ENCODE results near the gene OTUB2. TPM values are rescaled to one million over a fixed set of nuclear protein-coding genes. Genes with fewer than 3 reads are reported as not detected.
"Not testable (repeated sequence)": the region's sequence is repeated elsewhere in the genome, so short reads cannot be mapped to it uniquely, and the experiment has no call there.

OTUB2 gene
- total RNA-seq, 1 donor from 2014 or later, result 1.7 TPM

GRCh38 chr14:94059998-94060397, 33.9 kb downstream of the OTUB2 start:
- intact Hi-C loops (cut with DNase I), result no loop called here
- H3K4me3 ChIP-seq, result no peak overlapping the region
- H3K27ac ChIP-seq, result no peak overlapping the region
- H3K27me3 ChIP-seq, result no peaks in the 10 kb centered on the region
- TF ChIP-seq POLR2A (IDR thresholded peaks at IDR 0.05) (no peak), POLR2AphosphoS5 (IDR thresholded peaks at IDR 0.05; ENCODE audit: insufficient read depth in 1 of 2, low read depth in 1 of 2) (no peak), CTCF (IDR thresholded peaks at IDR 0.05) (no peak)
- DNase-seq (ENCODE audit: extremely low spot score in 2 of 2), result peak in 1 of 2 donors; percentile 64
- peaks cover 0 to 71% of the 10 kb centered on the region in 2 donors for H3K36me3 ChIP-seq
- H3K4me1 ChIP-seq, result peaks cover 25% of the 10 kb centered on the region
- no peaks in the 10 kb centered on the region for H3K9me3 ChIP-seq

GRCh38 chr14:94062344-94062940, 36.3 kb downstream of the OTUB2 start:
- Histone ChIP-seq H3K36me3 (peaks cover 0 to 47% of the 10 kb centered on the region in 2 donors), H3K27ac (no peak overlapping the region), H3K9me3 (no peaks in the 10 kb centered on the region), H3K4me1 (peaks cover 49% of the 10 kb centered on the region), H3K27me3 (no peaks in the 10 kb centered on the region), H3K4me3 (no peak overlapping the region)
- no peak for TF ChIP-seq POLR2A (IDR thresholded peaks at IDR 0.05)
- no peak for TF ChIP-seq CTCF (IDR thresholded peaks at IDR 0.05)
- TF ChIP-seq POLR2AphosphoS5 (IDR thresholded peaks at IDR 0.05; ENCODE audit: insufficient read depth in 1 of 2, low read depth in 1 of 2), result no peak
- intact Hi-C loops (cut with DNase I), result no loop called here
- DNase-seq (ENCODE audit: extremely low spot score in 2 of 2), result no peak

GRCh38 chr14:94066089-94066676, 40.0 kb downstream of the OTUB2 start:
- no peak for DNase-seq (ENCODE audit: extremely low spot score in 2 of 2)
- Histone ChIP-seq H3K4me3 (no peak overlapping the region), H3K36me3 (peaks cover 0 to 13% of the 10 kb centered on the region in 2 donors), H3K4me1 (peaks cover 53% of the 10 kb centered on the region), H3K9me3 (no peaks in the 10 kb centered on the region), H3K27me3 (no peaks in the 10 kb centered on the region), H3K27ac (peak overlapping the region; percentile 16)
- TF ChIP-seq CTCF (IDR thresholded peaks at IDR 0.05) (no peak), POLR2A (IDR thresholded peaks at IDR 0.05) (no peak), POLR2AphosphoS5 (IDR thresholded peaks at IDR 0.05; ENCODE audit: insufficient read depth in 1 of 2, low read depth in 1 of 2) (no peak)
- intact Hi-C loops (cut with DNase I), result no loop called here

- H3K9me3 ChIP-seq; DNase-seq (ENCODE audit: extremely low spot score in 2 of 2); H3K4me3 ChIP-seq; intact Hi-C loops (cut with DNase I); H3K27me3 ChIP-seq; H3K36me3 ChIP-seq; H3K27ac ChIP-seq: not testable (repeated sequence)
- H3K4me1 ChIP-seq, result peaks cover 28% of the 10 kb centered on the region
Observed at GRCh38 chr14:94072076-94072475, 45.9 kb downstream of the OTUB2 start.

- TF ChIP-seq POLR2AphosphoS5 (IDR thresholded peaks at IDR 0.05; ENCODE audit: insufficient read depth in 1 of 2, low read depth in 1 of 2), result no peak
- no peak for TF ChIP-seq POLR2A (IDR thresholded peaks at IDR 0.05)
- no peak for TF ChIP-seq CTCF (IDR thresholded peaks at IDR 0.05)
- Histone ChIP-seq H3K9me3 (no peaks in the 10 kb centered on the region), H3K27ac (no peak overlapping the region), H3K4me3 (no peak overlapping the region), H3K4me1 (peaks cover 43% of the 10 kb centered on the region), H3K36me3 (peaks cover 5 to 19% of the 10 kb centered on the region in 2 donors), H3K27me3 (no peaks in the 10 kb centered on the region)
- DNase-seq (ENCODE audit: extremely low spot score in 2 of 2), result no peak
- intact Hi-C loops (cut with DNase I), result no loop called here
Observed at GRCh38 chr14:94074534-94074933, 48.4 kb downstream of the OTUB2 start.

Measured in vagina (tissue), 2 donors.